Mammary epithelial cell (primary cell): ENCODE measurements around the gene DNAH1.

ENCODE experiments used
- EZH2 ChIP-seq: IDR thresholded peaks from 2 replicates; pipeline ENCODE4 v1.6.1; 2012; ENCODE audit warnings: low read length, inconsistent platforms, borderline replicate concordance
- TF ChIP-seq, protein P1 (sequence below), 2 donors: IDR thresholded peaks in 1 of 2; conservative IDR thresholded peaks in 1 of 2; 2 replicates each; pipeline ENCODE4 v1.5.1; 2011 to 2012; ENCODE audit warnings: inconsistent platforms in 2 of 2, low read length in 2 of 2, mild to moderate bottlenecking in 2 of 2, control low read depth in 1 of 2, low read depth in 1 of 2; ENCODE audit not compliant: insufficient read depth in 1 of 2; ENCODE audit errors: extremely low read depth in 1 of 2

DNA sequence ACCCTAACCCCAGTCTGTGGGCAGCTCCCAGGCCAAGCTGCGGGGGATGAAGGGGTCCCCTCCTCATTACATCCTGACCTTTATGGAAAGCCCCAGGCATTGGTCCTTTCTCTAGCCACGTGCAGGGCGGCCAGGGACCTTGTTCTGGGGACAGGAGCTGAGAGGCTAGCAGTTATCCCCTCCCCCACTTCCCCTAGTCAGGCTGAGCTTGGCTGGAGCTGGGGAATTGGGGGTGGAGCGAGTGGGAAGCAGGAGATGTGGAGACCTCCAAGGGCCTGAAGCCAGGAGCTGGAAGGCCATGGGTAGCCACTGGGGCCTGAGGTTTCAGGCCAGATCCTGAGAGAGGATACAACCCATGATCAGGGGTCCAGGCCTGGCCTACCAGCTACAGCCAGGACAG lies 45.8 kb downstream of the DNAH1 start:
- TF ChIP-seq, protein P1, sequence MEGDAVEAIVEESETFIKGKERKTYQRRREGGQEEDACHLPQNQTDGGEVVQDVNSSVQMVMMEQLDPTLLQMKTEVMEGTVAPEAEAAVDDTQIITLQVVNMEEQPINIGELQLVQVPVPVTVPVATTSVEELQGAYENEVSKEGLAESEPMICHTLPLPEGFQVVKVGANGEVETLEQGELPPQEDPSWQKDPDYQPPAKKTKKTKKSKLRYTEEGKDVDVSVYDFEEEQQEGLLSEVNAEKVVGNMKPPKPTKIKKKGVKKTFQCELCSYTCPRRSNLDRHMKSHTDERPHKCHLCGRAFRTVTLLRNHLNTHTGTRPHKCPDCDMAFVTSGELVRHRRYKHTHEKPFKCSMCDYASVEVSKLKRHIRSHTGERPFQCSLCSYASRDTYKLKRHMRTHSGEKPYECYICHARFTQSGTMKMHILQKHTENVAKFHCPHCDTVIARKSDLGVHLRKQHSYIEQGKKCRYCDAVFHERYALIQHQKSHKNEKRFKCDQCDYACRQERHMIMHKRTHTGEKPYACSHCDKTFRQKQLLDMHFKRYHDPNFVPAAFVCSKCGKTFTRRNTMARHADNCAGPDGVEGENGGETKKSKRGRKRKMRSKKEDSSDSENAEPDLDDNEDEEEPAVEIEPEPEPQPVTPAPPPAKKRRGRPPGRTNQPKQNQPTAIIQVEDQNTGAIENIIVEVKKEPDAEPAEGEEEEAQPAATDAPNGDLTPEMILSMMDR (conservative IDR thresholded peaks at IDR 0.05 in 1 of 2, IDR thresholded peaks at IDR 0.05 in 1 of 2; ENCODE audit: extremely low read depth in 1 of 2, insufficient read depth in 1 of 2, low read depth in 1 of 2, low read length in 2 of 2): no peak
- TF ChIP-seq EZH2: no peak
